GM23338 (cell line): Measurements from ENCODE around the gene UNC13C. TPM values are rescaled to one million over a fixed set of nuclear protein-coding genes. Genes with fewer than 3 reads are reported as not detected.

Experiments
- ATAC-seq: fragments of 200-7000 bp; cut with Tn5 transposase; 3 replicates; pipeline ENCODE4 v1.9.1; 2020
- DNase-seq: peaks from one replicate; pipeline ENCODE4 v3.0.0-alpha.2; 2015; ENCODE audit warnings: low spot score
- H2AFZ ChIP-seq: fragments of 200-600 bp; sonication (generic); 2 replicates; pipeline ENCODE4 v1.8.0; 2016; ENCODE audit warnings: antibody characterized with exemption, mild to moderate bottlenecking, moderate library complexity
- H3F3A ChIP-seq: fragments of 200-600 bp; sonication (generic); replicated peaks from 2 replicates; pipeline ENCODE4 v1.8.0; 2017; ENCODE audit warnings: antibody characterized with exemption, mixed run types, low read depth
- H3K27ac ChIP-seq: fragments of 200-600 bp; sonication (generic); 2 replicates; pipeline ENCODE4 v1.6.1; 2016; ENCODE audit warnings: low read depth
- H3K27me3 ChIP-seq: fragments of 200-600 bp; sonication (generic); 2 replicates; pipeline ENCODE4 v1.8.0; 2016; ENCODE audit warnings: mild to moderate bottlenecking, mixed run types, moderate library complexity; ENCODE audit not compliant: insufficient read depth
- H3K36me3 ChIP-seq: fragments of 200-600 bp; sonication (generic); 2 replicates; pipeline ENCODE4 v1.8.0; 2016; ENCODE audit warnings: mild to moderate bottlenecking; ENCODE audit not compliant: insufficient read depth
- H3K4me1 ChIP-seq: fragments of 200-600 bp; sonication (generic); 2 replicates; pipeline ENCODE4 v1.8.0; 2016; ENCODE audit warnings: mild to moderate bottlenecking, moderate library complexity; ENCODE audit not compliant: insufficient read depth
- H3K4me2 ChIP-seq: fragments of 200-600 bp; sonication (generic); 2 replicates; pipeline ENCODE4 v1.7.1; 2017; ENCODE audit warnings: mixed run types
- H3K4me3 ChIP-seq: fragments of 200-600 bp; sonication (generic); 2 replicates; pipeline ENCODE4 v1.6.1; 2016; ENCODE audit warnings: mixed run types
- H3K79me2 ChIP-seq: fragments of 200-600 bp; sonication (generic); replicated peaks from 2 replicates; pipeline ENCODE4 v1.8.0; 2017; ENCODE audit warnings: mild to moderate bottlenecking; ENCODE audit not compliant: insufficient read depth
- H3K9me2 ChIP-seq: fragments of 200-600 bp; sonication (generic); 2 replicates; pipeline ENCODE4 v1.8.0; 2017; ENCODE audit not compliant: insufficient read depth
- H4K20me1 ChIP-seq: fragments of 200-600 bp; sonication (generic); replicated peaks from 2 replicates; pipeline ENCODE4 v1.8.0; 2017; ENCODE audit warnings: mild to moderate bottlenecking; ENCODE audit not compliant: insufficient read depth
- H3K27ac Mint-ChIP-seq: 2 replicates; pipeline ENCODE4 v1.8.0; 2020; ENCODE audit warnings: inconsistent platforms, mild to moderate bottlenecking, moderate library complexity, mixed read lengths
- H3K27me3 Mint-ChIP-seq: 3 replicates; pipeline ENCODE4 v1.8.0; 2022; ENCODE audit warnings: low read depth, mild to moderate bottlenecking, moderate library complexity, mixed read lengths, inconsistent platforms; ENCODE audit not compliant: insufficient read depth, poor library complexity
- H3K36me3 Mint-ChIP-seq: 3 replicates; pipeline ENCODE4 v1.8.0; 2021; ENCODE audit warnings: low read depth, mild to moderate bottlenecking, inconsistent platforms, moderate library complexity, mixed read lengths
- H3K4me1 Mint-ChIP-seq: 3 replicates; pipeline ENCODE4 v1.8.0; 2020; ENCODE audit warnings: mild to moderate bottlenecking, inconsistent platforms, mixed read lengths
- H3K4me3 Mint-ChIP-seq: 3 replicates; pipeline ENCODE4 v1.8.0; 2021; ENCODE audit warnings: moderate library complexity, mild to moderate bottlenecking, inconsistent platforms, mixed read lengths
- H3K9me3 Mint-ChIP-seq: 3 replicates; pipeline ENCODE4 v1.8.0; 2020; ENCODE audit warnings: moderate library complexity, mild to moderate bottlenecking, inconsistent platforms, mixed read lengths
- CTCF ChIP-seq, 2 experiments: fragments of 200-600 bp in 1 of 2; sonication (generic) in 1 of 2; conservative IDR thresholded peaks; 2 replicates each; pipeline versions ENCODE4 v1.5.1 to v1.6.1; 2016 to 2017; ENCODE audit warnings: antibody characterized with exemption in 2 of 2, low read depth in 2 of 2, mild to moderate bottlenecking in 2 of 2, moderate library complexity in 1 of 2
- ETS1 ChIP-seq: IDR thresholded peaks from 2 replicates; pipeline ENCODE4 v1.6.1; 2016; ENCODE audit warnings: antibody characterized with exemption
- EZH2 ChIP-seq: fragments of 200-600 bp; sonication (generic); IDR thresholded peaks from one replicate; pipeline ENCODE4 v1.8.0; 2017; ENCODE audit warnings: antibody characterized with exemption, mild to moderate bottlenecking, low read depth; ENCODE audit not compliant: unreplicated experiment
- EZH2phosphoT487 ChIP-seq: fragments of 200-600 bp; sonication (generic); IDR thresholded peaks from one replicate; pipeline ENCODE4 v1.8.1; 2018; ENCODE audit warnings: antibody characterized with exemption; ENCODE audit not compliant: unreplicated experiment
- JUNB ChIP-seq: IDR thresholded peaks from one replicate; pipeline ENCODE4 v1.6.1; 2016; ENCODE audit warnings: antibody characterized with exemption; ENCODE audit not compliant: unreplicated experiment
- STAT1 ChIP-seq: IDR thresholded peaks from one replicate; pipeline ENCODE4 v1.6.1; 2016; ENCODE audit warnings: antibody characterized with exemption; ENCODE audit not compliant: unreplicated experiment
- ZNF114 ChIP-seq: fragments of 250-450 bp; sonication (Bioruptor Pico); IDR thresholded peaks from 2 replicates; pipeline ENCODE4 v1.5.0; 2020; ENCODE audit warnings: mild to moderate bottlenecking, moderate library complexity
- ZNF462 ChIP-seq: fragments of 250-450 bp; sonication (Bioruptor Pico); IDR thresholded peaks from 2 replicates; pipeline ENCODE4 v1.5.0; 2020; ENCODE audit warnings: mild to moderate bottlenecking, moderate library complexity
- polyA plus RNA-seq: library from polyadenylated mRNA; unstranded; fragments of >200 nt; fragmentation: Nextera tagmentation; extraction: Ambion mirVana; gene quantifications from 2 replicates; pipeline ENCODE4 v1.2.1, GENCODE V29; 2016
- total RNA-seq: library from RNA; depleted of rRNA; stranded (reverse); fragments of >200 nt; shearing (Covaris generic); gene quantifications from 2 replicates; pipeline ENCODE4 v1.2.3, GENCODE V29; 2014

UNC13C gene
- total and polyA plus RNA-seq, 2 experiments from 2014 or later: 0.03 TPM; not detected in 1

- Mint-ChIP-seq H3K4me1 (no peaks in the 10 kb centered on the region; the same call in 2 of the 3 replicates), H3K4me3 (no peak overlapping the region), H3K27ac (no peak overlapping the region), H3K27me3 (peaks cover 5% of the 10 kb centered on the region), H3K9me3 (peaks cover 59% of the 10 kb centered on the region), H3K36me3 (no peaks in the 10 kb centered on the region; the same call in 2 of the 3 replicates)
- no peak for TF ChIP-seq EZH2phosphoT487
- TF ChIP-seq ETS1: no peak
- TF ChIP-seq STAT1: no peak
- no peak for DNase-seq
- no peaks in the 10 kb centered on the region for H3F3A ChIP-seq
- no peak overlapping the region for H3K4me2 ChIP-seq
- H3K4me1 ChIP-seq: no peaks in the 10 kb centered on the region
- no peaks in the 10 kb centered on the region for H3K9me2 ChIP-seq
- 0 out of 2 replicates have a peak, but pooled peaks cover 5% of the 10 kb centered on the region for H3K36me3 ChIP-seq
- no peak overlapping the region for H3K27ac ChIP-seq
- H4K20me1 ChIP-seq: no peaks in the 10 kb centered on the region
- H3K4me3 ChIP-seq: no peak overlapping the region
- H3K79me2 ChIP-seq: no peaks in the 10 kb centered on the region
- H2AFZ ChIP-seq: no peak overlapping the region
- no peak for ATAC-seq
- H3K27me3 ChIP-seq: no peaks in the 10 kb centered on the region
Measured at GRCh38 chr15:54580643-54581042, 602.4 kb downstream of the UNC13C start.

GRCh38 chr15:54582863-54583643, 604.8 kb downstream of the UNC13C start:
- no peaks in the 10 kb centered on the region for H3K9me2 ChIP-seq
- no peaks in the 10 kb centered on the region for H3K79me2 ChIP-seq
- no peaks in the 10 kb centered on the region for H3F3A ChIP-seq
- no peaks in the 10 kb centered on the region; the same call in 2 of the 3 replicates for H3K4me1 Mint-ChIP-seq
- no peak overlapping the region for H3K27ac Mint-ChIP-seq
- H3K9me3 Mint-ChIP-seq: peaks cover 49% of the 10 kb centered on the region
- no peak overlapping the region for H3K4me3 ChIP-seq
- H3K4me3 Mint-ChIP-seq: no peak overlapping the region
- H3K4me1 ChIP-seq: no peaks in the 10 kb centered on the region
- no peaks in the 10 kb centered on the region; the same call in 1 of the 3 replicates for H3K36me3 Mint-ChIP-seq
- ATAC-seq (no peak), DNase-seq (no peak)
- no peaks in the 10 kb centered on the region for H3K27me3 ChIP-seq
- no peak overlapping the region for H2AFZ ChIP-seq
- no peak overlapping the region for H3K4me2 ChIP-seq
- H3K36me3 ChIP-seq: 0 out of 2 replicates have a peak, but pooled peaks cover 5% of the 10 kb centered on the region
- peaks cover 5% of the 10 kb centered on the region for H3K27me3 Mint-ChIP-seq
- H3K27ac ChIP-seq: no peak overlapping the region
- no peaks in the 10 kb centered on the region for H4K20me1 ChIP-seq
- TF ChIP-seq STAT1 (no peak), ETS1 (no peak), ZNF462 (CRISPR knock-in tag) (no peak), ZNF114 (no peak), JUNB (no peak), CTCF (conservative IDR thresholded peaks at IDR 0.05; ENCODE audit: low read depth in 2 of 2) (no peak), EZH2phosphoT487 (no peak), EZH2 (no peak)
